HepG2 (cell line): Measurements from ENCODE around the gene TEX14. TPM values are rescaled to one million over a fixed set of nuclear protein-coding genes. Genes with fewer than 3 reads are reported as not detected.

Experiments used
- ATAC-seq: fragments of 200-7000 bp; cut with Tn5 transposase; 3 replicates; pipeline ENCODE4 v1.9.1; 2020; ENCODE audit warnings: mild to moderate bottlenecking, moderate library complexity
- BruUV-seq: library from RNA; stranded (reverse); fragments of 400-500 nt; replicated peaks from 2 replicates; lab custom pipeline; 2021; lab: Mats Ljungman, UMichigan
- CTCF ChIA-PET: fragments of 300-600 bp; formaldehyde crosslinking; extraction: SDS; loops from one replicate; lab custom pipeline; 2021; ENCODE audit warnings: low total read pairs, inconsistent platforms, low intra/inter-chr PET ratio; lab: Yijun Ruan, JAX
- POLR2A ChIA-PET: fragments of 350-600 bp; sonication (Branson Sonifier 250); formaldehyde crosslinking; loops from one replicate; lab custom pipeline; 2020; ENCODE audit warnings: antibody characterized with exemption, inconsistent platforms; lab: Yijun Ruan, JAX
- DNase-seq: peaks from one replicate; pipeline ENCODE4 v3.0.0-alpha.2; 2015; ENCODE audit warnings: low spot score
- FAIRE-seq: peaks from 3 replicates; lab custom pipeline; 2011; peaks lifted over from hg19 to GRCh38; lab: Jason Lieb, UNC
- H2AFZ ChIP-seq: one replicate; pipeline ENCODE4 v1.6.1; 2011; ENCODE audit warnings: low read length, inconsistent platforms
- H3K27ac ChIP-seq: fragments of 300-600 bp; 3 replicates; pipeline ENCODE4 v1.8.0; 2011; ENCODE audit warnings: mixed run types, mild to moderate bottlenecking, mixed read lengths, low read length, inconsistent platforms; ENCODE audit not compliant: insufficient read depth; ENCODE audit errors: extremely low read length
- H3K27me3 ChIP-seq, 2 experiments: fragments of 200-600 bp in 1 of 2; 2 replicates in 1 of 2; 3 replicates in 1 of 2; pipeline versions ENCODE4 v1.6.0 to v1.8.0; 2011; ENCODE audit warnings: low read length in 2 of 2, mild to moderate bottlenecking in 2 of 2, moderate library complexity in 2 of 2, inconsistent platforms in 1 of 2; ENCODE audit not compliant: insufficient read depth in 2 of 2, control insufficient read depth in 1 of 2
- H3K36me3 ChIP-seq, 2 experiments: fragments of 200-600 bp in 1 of 2; replicated peaks in 1 of 2; 2 replicates in 1 of 2; 3 replicates in 1 of 2; pipeline versions ENCODE4 v1.5.1 to v1.8.0; 2011; ENCODE audit warnings: low read length in 2 of 2, inconsistent platforms in 1 of 2; ENCODE audit not compliant: insufficient read depth in 2 of 2, control insufficient read depth in 1 of 2
- H3K4me1 ChIP-seq: 2 replicates; pipeline ENCODE4 v1.5.1; 2012; ENCODE audit warnings: low read length, inconsistent platforms; ENCODE audit not compliant: insufficient read depth
- H3K4me2 ChIP-seq: 2 replicates; pipeline ENCODE4 v1.6.0; 2011; ENCODE audit warnings: low read depth, low read length, inconsistent platforms
- H3K4me3 ChIP-seq, 3 experiments: fragments of 200-600 bp in 1 of 3; sonication (generic), shearing (Covaris generic) in 1 of 3; replicated peaks in 1 of 3; 2 replicates each; pipeline ENCODE4 v1.5.1; 2011 to 2016; ENCODE audit warnings: low read length in 3 of 3, inconsistent platforms in 2 of 3, low read depth in 2 of 3, mild to moderate bottlenecking in 2 of 3, control low read depth in 1 of 3, mixed read lengths in 1 of 3; ENCODE audit not compliant: insufficient read depth in 1 of 3
- H3K79me2 ChIP-seq: one replicate; pipeline ENCODE4 v1.6.1; 2011; ENCODE audit warnings: low read length, inconsistent platforms; ENCODE audit not compliant: insufficient read depth
- H3K9ac ChIP-seq: 2 replicates; pipeline ENCODE4 v1.6.0; 2011; ENCODE audit warnings: mild to moderate bottlenecking, low read depth, low read length, inconsistent platforms; ENCODE audit not compliant: insufficient read depth
- H3K9me3 ChIP-seq: 2 replicates; pipeline ENCODE4 v1.5.1; 2012; ENCODE audit warnings: mild to moderate bottlenecking, low read length
- H4K20me1 ChIP-seq: 2 replicates; pipeline ENCODE4 v1.6.0; 2011; ENCODE audit warnings: inconsistent platforms, mild to moderate bottlenecking, low read length, moderate library complexity; ENCODE audit not compliant: insufficient read depth
- HMGXB4 ChIP-seq, 2 experiments: sonication (generic) in 1 of 2; formaldehyde crosslinking in 1 of 2; IDR thresholded peaks; 2 replicates each; pipeline versions ENCODE4 v1.4.0 to v1.6.1; 2018 to 2020; ENCODE audit warnings: missing genetic modification reagents in 2 of 2, borderline replicate concordance in 1 of 2, low read depth in 1 of 2, mild to moderate bottlenecking in 1 of 2, missing biosample characterization in 1 of 2
- JDP2 ChIP-seq: sonication (generic); formaldehyde crosslinking; IDR thresholded peaks from 2 replicates; pipeline ENCODE4 v1.8.1; 2022; ENCODE audit warnings: missing genetic modification reagents, borderline replicate concordance
- MAZ ChIP-seq, 2 experiments: sonication (generic) in 1 of 2; formaldehyde crosslinking in 1 of 2; IDR thresholded peaks; 2 replicates each; pipeline versions ENCODE4 v1.5.0 to v1.6.1; 2012 to 2020; ENCODE audit warnings: low read depth in 2 of 2, mild to moderate bottlenecking in 2 of 2, borderline replicate concordance in 1 of 2, improper control_type of control experiment in 1 of 2, low read length in 1 of 2, missing genetic modification reagents in 1 of 2, moderate library complexity in 1 of 2
- RAD51 ChIP-seq: fragments of 450-650 bp; IDR thresholded peaks from 2 replicates; pipeline ENCODE4 v1.6.1; 2016; ENCODE audit warnings: borderline replicate concordance
- RARA ChIP-seq: IDR thresholded peaks from 2 replicates; pipeline ENCODE4 v1.6.1; 2016; ENCODE audit warnings: missing genetic modification reagents, missing compliant biosample characterization
- SP5 ChIP-seq: IDR thresholded peaks from 2 replicates; pipeline ENCODE4 v1.6.1; 2016; ENCODE audit warnings: low read depth, borderline replicate concordance
- SRSF4 ChIP-seq: fragments of 200-400 bp; formaldehyde crosslinking; IDR thresholded peaks from one replicate; pipeline ENCODE4 v1.6.1; 2018; ENCODE audit warnings: mild to moderate bottlenecking, low read depth, low read length, moderate library complexity; ENCODE audit not compliant: poor library complexity, severe bottlenecking
- ZNF570 ChIP-seq: sonication (generic); formaldehyde crosslinking; IDR thresholded peaks from 2 replicates; pipeline ENCODE4 v1.4.0; 2020; ENCODE audit warnings: mild to moderate bottlenecking, missing genetic modification reagents, borderline replicate concordance
- ZNF7 ChIP-seq: IDR thresholded peaks from 2 replicates; pipeline ENCODE4 v1.6.1; 2016; ENCODE audit warnings: missing biosample characterization, missing genetic modification reagents
- ZNF790 ChIP-seq: sonication (generic); formaldehyde crosslinking; IDR thresholded peaks from 2 replicates; pipeline ENCODE4 v1.8.0; 2022; ENCODE audit warnings: missing genetic modification reagents, mild to moderate bottlenecking, borderline replicate concordance
- WGBS: methylation state at CpG from one replicate; pipeline ENCODE4 v1.1.6; 2017; ENCODE audit warnings: low lambda C conversion rate; 5-methylcytosine and 5-hydroxymethylcytosine counted together
- in situ Hi-C: cut with HindIII; loops from 2 replicates; pipeline ENCODE4 v1.10.0; 2017; ENCODE audit warnings: low pct_unique_long_range_greater_than_20kb; ENCODE audit not compliant: extremely low pct_ligation_motif_present
- intact Hi-C: fragments of 100-400 bp; cut with micrococcal nuclease; formaldehyde crosslinking; loops from one replicate; pipeline ENCODE4 v1.10.0; 2022; ENCODE audit not compliant: unreplicated experiment
- polyA plus RNA-seq, 8 experiments: library from polyadenylated mRNA; depleted of rRNA in 3 of 8; stranded (reverse) in 7 of 8; unstranded in 1 of 8; fragments of >200 nt; fragmentation: Illumina TruSeq in 4 of 8; extraction: Trizol in 4 of 8; gene quantifications; 2 replicates each; pipeline versions ENCODE4 v1.2.1 to v1.2.3, GENCODE V29; 2011 to 2016; ENCODE audit warnings: low read depth in 4 of 8, missing spikeins in 1 of 8, mixed read lengths in 1 of 8; ENCODE audit not compliant: insufficient read depth in 1 of 8
- total RNA-seq, 5 experiments: library from RNA; depleted of rRNA; stranded (reverse); fragments of >200 nt; fragmentation: Illumina TruSeq; extraction: Trizol; gene quantifications; 2 replicates each; pipeline ENCODE4 v1.2.3, GENCODE V29; 2016; ENCODE audit warnings: low read depth in 1 of 5
- TF ChIP-seq, protein P1 (sequence below): sonication (generic); formaldehyde crosslinking; IDR thresholded peaks from 2 replicates; pipeline ENCODE4 v1.5.1; 2020; ENCODE audit warnings: mild to moderate bottlenecking, missing genetic modification reagents, borderline replicate concordance
- TF ChIP-seq, protein P2 (sequence below): sonication (generic); IDR thresholded peaks from 2 replicates; pipeline ENCODE4 v1.6.1; 2016; ENCODE audit warnings: low read depth, borderline replicate concordance

TEX14 gene
- total and polyA plus RNA-seq, 2 of the 13 experiments (the other 11 are each of a cell fraction or from before 2014, with no cell fraction given) = 0.04 to 0.07 TPM

DNA sequence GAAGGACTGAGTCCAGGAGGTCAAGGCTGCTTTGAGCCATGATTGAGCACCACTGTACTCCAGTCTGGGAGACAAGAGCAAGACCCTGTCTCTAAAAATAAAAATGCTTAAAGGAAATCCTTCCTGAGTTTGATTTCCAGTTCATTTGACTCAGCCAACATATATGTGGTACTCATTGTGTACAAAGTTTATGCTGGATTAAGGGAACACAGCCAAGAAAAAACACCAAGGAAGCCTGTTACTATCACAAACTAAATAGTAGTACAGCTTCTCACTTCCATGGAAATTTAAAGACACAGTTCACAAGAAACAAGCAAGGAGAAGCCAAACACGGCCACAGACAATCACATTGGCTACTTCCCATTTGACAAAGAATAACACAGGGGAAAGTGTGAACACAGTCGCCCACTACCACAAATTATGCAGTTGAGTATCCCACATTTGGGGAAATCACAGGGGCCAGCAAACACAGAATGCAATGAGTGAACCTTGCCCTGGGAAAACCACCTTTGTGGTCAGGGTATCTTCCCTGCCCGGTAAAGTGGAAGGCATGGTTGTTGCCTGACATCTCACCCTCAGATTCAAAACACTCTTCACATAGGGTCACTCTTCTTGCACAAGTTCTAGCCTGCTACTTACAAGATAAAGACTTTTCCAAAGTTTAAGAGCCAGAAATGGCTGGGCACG is 14.5 kb downstream of the TEX14 start:
- Histone ChIP-seq H3K4me3 (no peak overlapping the region), H3K4me1 (peaks cover 22% of the 10 kb centered on the region; the same call in 1 of the 2 replicates), H3K9ac (no peak overlapping the region), H2AFZ (no peak overlapping the region), H3K27me3 (0 out of 5 replicates have a peak, but pooled peaks cover 0 to 3% of the 10 kb centered on the region in 2 experiments), H3K36me3 (no peaks in the 10 kb centered on the region), H4K20me1 (no peaks in the 10 kb centered on the region), H3K9me3 (no peaks in the 10 kb centered on the region), H3K4me2 (no peak overlapping the region), H3K27ac (no peak overlapping the region), H3K79me2 (no peaks in the 10 kb centered on the region)
- ChIA-PET CTCF (no interaction called here), POLR2A (interaction anchor here (2.1 kb wide), 1 partner anchor 15 kb away, joined by 5 read pairs; the partner anchor contains the start of genes RAD51C and TEX14)
- in situ Hi-C loops = no loop called here
- TF ChIP-seq ZNF790 (no peak), ZNF570 (no peak), MAZ (IDR thresholded peaks at IDR 0.05; ENCODE audit: borderline replicate concordance, low read depth, low read length) (no peak), MAZ (CRISPR knock-in tag; IDR thresholded peaks at IDR 0.05; ENCODE audit: low read depth) (no peak), JDP2 (CRISPR knock-in tag) (no peak), RAD51 (no peak), SRSF4 (no peak), SP5 (no peak), HMGXB4 (CRISPR knock-in tag; IDR thresholded peaks at IDR 0.05; ENCODE audit: borderline replicate concordance in 1 of 2, low read depth in 1 of 2) (no peak), ZNF7 (CRISPR knock-in tag) (no peak), RARA (no peak)
- TF ChIP-seq, protein P1, sequence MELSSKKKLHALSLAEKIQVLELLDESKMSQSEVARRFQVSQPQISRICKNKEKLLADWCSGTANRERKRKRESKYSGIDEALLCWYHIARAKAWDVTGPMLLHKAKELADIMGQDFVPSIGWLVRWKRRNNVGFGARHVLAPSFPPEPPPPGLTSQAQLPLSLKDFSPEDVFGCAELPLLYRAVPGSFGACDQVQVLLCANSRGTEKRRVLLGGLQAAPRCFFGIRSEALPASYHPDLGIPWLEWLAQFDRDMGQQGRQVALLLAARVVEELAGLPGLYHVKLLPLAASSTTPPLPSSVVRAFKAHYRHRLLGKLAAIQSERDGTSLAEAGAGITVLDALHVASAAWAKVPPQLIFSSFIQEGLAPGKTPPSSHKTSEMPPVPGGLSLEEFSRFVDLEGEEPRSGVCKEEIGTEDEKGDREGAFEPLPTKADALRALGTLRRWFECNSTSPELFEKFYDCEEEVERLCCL = no peak
- TF ChIP-seq, protein P2, sequence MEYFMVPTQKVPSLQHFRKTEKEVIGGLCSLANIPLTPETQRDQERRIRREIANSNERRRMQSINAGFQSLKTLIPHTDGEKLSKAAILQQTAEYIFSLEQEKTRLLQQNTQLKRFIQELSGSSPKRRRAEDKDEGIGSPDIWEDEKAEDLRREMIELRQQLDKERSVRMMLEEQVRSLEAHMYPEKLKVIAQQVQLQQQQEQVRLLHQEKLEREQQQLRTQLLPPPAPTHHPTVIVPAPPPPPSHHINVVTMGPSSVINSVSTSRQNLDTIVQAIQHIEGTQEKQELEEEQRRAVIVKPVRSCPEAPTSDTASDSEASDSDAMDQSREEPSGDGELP = no peak
- ATAC-seq = no peak
- intact Hi-C loops = no loop called here
- no TSS peak for BruUV-seq
- FAIRE-seq = no peak
- WGBS = 24% methylated on average over 4 of the region's 4 CpGs
- DNase-seq = no peak
